ENCODE measurements around the gene MPHOSPH9. TPM values are rescaled to one million over a fixed set of nuclear protein-coding genes. Genes with fewer than 3 reads are reported as not detected.

MPHOSPH9 gene
- total and polyA plus RNA-seq, 2 of the 13 experiments (the other 11 are each of a cell fraction or from before 2014, with no cell fraction given): 20.3 to 63.4 TPM

GRCh38 chr12:123232807-123233504 is at the start of gene MPHOSPH9, which contains the start of gene MTRFR (continued):
- no peak; the same call in 1 of the 2 replicates for TF ChIP-seq ZNF740 (CRISPR knock-in tag; IDR thresholded peaks at IDR 0.05)
- TF ChIP-seq SETDB1 (CRISPR knock-in tag; IDR thresholded peaks at IDR 0.05; ENCODE audit: borderline replicate concordance): no peak
- peak; percentile 83 for TF ChIP-seq ZNF446 (CRISPR knock-in tag; IDR thresholded peaks at IDR 0.05)
- peak; percentile 90; the same call in 1 of the 2 replicates for TF ChIP-seq ZSCAN20 (CRISPR knock-in tag; IDR thresholded peaks at IDR 0.05; ENCODE audit: borderline replicate concordance)
- no peak for TF ChIP-seq ZFAT (CRISPR knock-in tag; conservative IDR thresholded peaks at IDR 0.05)
- TF ChIP-seq ZNF18 (CRISPR knock-in tag; IDR thresholded peaks at IDR 0.05; ENCODE audit: insufficient replicate concordance): peak; percentile 83
- TF ChIP-seq PRDM10 (CRISPR knock-in tag; IDR thresholded peaks at IDR 0.05; ENCODE audit: low read depth): no peak
- TF ChIP-seq ZMYM2 (CRISPR knock-in tag; IDR thresholded peaks at IDR 0.05): no peak
- peak; percentile 55 for TF ChIP-seq ZNF263 (CRISPR knock-in tag; IDR thresholded peaks at IDR 0.05)
- TF ChIP-seq E2F5 (CRISPR knock-in tag; conservative IDR thresholded peaks at IDR 0.05): 0 out of 2 replicates have a peak, but pooled peaks have one; percentile 73
- TF ChIP-seq ETS1 (CRISPR knock-in tag; IDR thresholded peaks at IDR 0.05): no peak
- TF ChIP-seq GATA4 (IDR thresholded peaks at IDR 0.05; ENCODE audit: borderline replicate concordance, low read depth): peak; percentile 95
- no peak for TF ChIP-seq HINFP (CRISPR knock-in tag; IDR thresholded peaks at IDR 0.05; ENCODE audit: low read depth)
- peak; percentile 79 for TF ChIP-seq GABPB1 (CRISPR knock-in tag; IDR thresholded peaks at IDR 0.05)
- TF ChIP-seq KDM6A (CRISPR knock-in tag; IDR thresholded peaks at IDR 0.05; ENCODE audit: low read depth): no peak
- peak; percentile 98 for TF ChIP-seq ZNF572 (CRISPR knock-in tag; IDR thresholded peaks at IDR 0.05)
- TF ChIP-seq ZNF326 (CRISPR knock-in tag; IDR thresholded peaks at IDR 0.05; ENCODE audit: borderline replicate concordance): no peak
- peak; percentile 75 for TF ChIP-seq TAF15 (IDR thresholded peaks at IDR 0.05; ENCODE audit: low read depth, low read length, poor library complexity, severe bottlenecking)
- peak; percentile 62; the same call in 1 of the 2 replicates for TF ChIP-seq TSC22D2 (CRISPR knock-in tag; IDR thresholded peaks at IDR 0.05; ENCODE audit: borderline replicate concordance)
- 0 out of 2 replicates have a peak, but pooled peaks have one; percentile 10 for TF ChIP-seq BCL6 (CRISPR knock-in tag; IDR thresholded peaks at IDR 0.05)
